ENCODE measurements around the gene AFAP1.

The AFAP1 gene

GRCh38 chr4:7710576-7711306 is 228.9 kb downstream of the AFAP1 start:
- DNase-seq: no peak

- DNase-seq: no peak
These were observed 229.5 kb downstream of the AFAP1 start for GRCh38 chr4:7710126-7710525.

- DNase-seq: no peak
These were observed 230.2 kb downstream of the AFAP1 start for GRCh38 chr4:7709431-7709830.

- no peak for DNase-seq
These were observed 230.7 kb downstream of the AFAP1 start for GRCh38 chr4:7708981-7709380.
